Neural progenitor cell (in vitro differentiated cells): ENCODE results near the gene CCDC63. TPM values are rescaled to one million over a fixed set of nuclear protein-coding genes. Genes with fewer than 3 reads are reported as not detected.

Experiments
- DNase-seq: peaks from one replicate; pipeline ENCODE4 v3.0.0-alpha.2; 2016; ENCODE audit warnings: low spot score
- H2AFZ ChIP-seq: fragments of 200-600 bp; sonication (generic); replicated peaks from 2 replicates; pipeline ENCODE4 v1.6.1; 2016; ENCODE audit warnings: antibody characterized with exemption
- H3F3A ChIP-seq: fragments of 200-600 bp; sonication (generic); 2 replicates; pipeline ENCODE4 v1.6.1; 2016; ENCODE audit warnings: antibody characterized with exemption, low read depth
- H3K27ac ChIP-seq: fragments of 200-600 bp; sonication (generic); 2 replicates; pipeline ENCODE4 v1.5.1; 2016; ENCODE audit warnings: mild to moderate bottlenecking
- H3K27me3 ChIP-seq: fragments of 200-600 bp; sonication (generic); 2 replicates; pipeline ENCODE4 v1.6.1; 2016; ENCODE audit warnings: mild to moderate bottlenecking, moderate library complexity
- H3K36me3 ChIP-seq: fragments of 200-600 bp; sonication (generic); 2 replicates; pipeline ENCODE4 v1.5.1; 2016
- H3K4me1 ChIP-seq: fragments of 200-600 bp; sonication (generic); 2 replicates; pipeline ENCODE4 v1.6.1; 2016; ENCODE audit warnings: mixed run types
- H3K4me2 ChIP-seq: fragments of 200-600 bp; sonication (generic); 2 replicates; pipeline ENCODE4 v1.6.1; 2016
- H3K4me3 ChIP-seq: fragments of 200-600 bp; sonication (generic); 2 replicates; pipeline ENCODE4 v1.5.1; 2016
- H3K79me2 ChIP-seq: fragments of 200-600 bp; sonication (generic); 2 replicates; pipeline ENCODE4 v1.6.1; 2016; ENCODE audit warnings: low read depth
- H3K9ac ChIP-seq: fragments of 200-600 bp; sonication (generic); 2 replicates; pipeline ENCODE4 v1.6.1; 2016
- H3K9me3 ChIP-seq: fragments of 200-600 bp; sonication (generic); 2 replicates; pipeline ENCODE4 v1.5.1; 2016; ENCODE audit warnings: low read depth
- H4K20me1 ChIP-seq: fragments of 200-600 bp; sonication (generic); 2 replicates; pipeline ENCODE4 v1.6.1; 2016; ENCODE audit warnings: low read depth
- H3K27ac Mint-ChIP-seq: 3 replicates; pipeline ENCODE4 v1.8.0; 2021; ENCODE audit warnings: mixed read lengths
- H3K27me3 Mint-ChIP-seq: 2 replicates; pipeline ENCODE4 v1.8.0; 2022; ENCODE audit warnings: low read depth, mild to moderate bottlenecking, inconsistent platforms, moderate library complexity, mixed read lengths; ENCODE audit not compliant: insufficient read depth
- H3K36me3 Mint-ChIP-seq: 3 replicates; pipeline ENCODE4 v1.8.0; 2021; ENCODE audit warnings: mixed read lengths
- H3K4me1 Mint-ChIP-seq: 3 replicates; pipeline ENCODE4 v1.8.0; 2021; ENCODE audit warnings: mixed read lengths
- H3K4me3 Mint-ChIP-seq: 3 replicates; pipeline ENCODE4 v1.8.0; 2021; ENCODE audit warnings: mild to moderate bottlenecking, moderate library complexity, mixed read lengths
- H3K9me3 Mint-ChIP-seq: 3 replicates; pipeline ENCODE4 v1.8.0; 2020; ENCODE audit warnings: mixed read lengths
- EZH2 ChIP-seq: fragments of 200-600 bp; sonication (generic); IDR thresholded peaks from 2 replicates; pipeline ENCODE4 v1.6.1; 2017; ENCODE audit warnings: antibody characterized with exemption, mild to moderate bottlenecking, moderate library complexity
- EZH2phosphoT487 ChIP-seq: fragments of 200-600 bp; sonication (generic); IDR thresholded peaks from 2 replicates; pipeline ENCODE4 v1.6.1; 2017; ENCODE audit warnings: antibody characterized with exemption
- total RNA-seq: library from RNA; depleted of rRNA; stranded (reverse); fragments of >200 nt; gene quantifications from 2 replicates; pipeline ENCODE4 v1.2.3, GENCODE V29; 2015; ENCODE audit warnings: low replicate concordance
- TF ChIP-seq, protein P1 (sequence below): fragments of 200-600 bp; sonication (generic); IDR thresholded peaks from 2 replicates; pipeline ENCODE4 v1.5.1; 2017; ENCODE audit warnings: antibody characterized with exemption, mild to moderate bottlenecking

Gene CCDC63
- total RNA-seq, 1 donor from 2014 or later, result 0.24 TPM

GRCh38 chr12:110824342-110824741 is 22.4 kb upstream of the CCDC63 start:
- Histone ChIP-seq H3K4me3 (no peak overlapping the region), H3K9ac (no peak overlapping the region), H3F3A (no peaks in the 10 kb centered on the region), H3K27ac (no peak overlapping the region), H3K9me3 (no peaks in the 10 kb centered on the region), H3K4me1 (no peaks in the 10 kb centered on the region), H3K27me3 (no peaks in the 10 kb centered on the region), H4K20me1 (no peaks in the 10 kb centered on the region), H2AFZ (no peak overlapping the region), H3K4me2 (no peak overlapping the region), H3K36me3 (no peaks in the 10 kb centered on the region), H3K79me2 (no peaks in the 10 kb centered on the region)
- no peaks in the 10 kb centered on the region for H3K36me3 Mint-ChIP-seq
- no peaks in the 10 kb centered on the region for H3K9me3 Mint-ChIP-seq
- TF ChIP-seq EZH2phosphoT487 (no peak), EZH2 (no peak)
- TF ChIP-seq, protein P1, sequence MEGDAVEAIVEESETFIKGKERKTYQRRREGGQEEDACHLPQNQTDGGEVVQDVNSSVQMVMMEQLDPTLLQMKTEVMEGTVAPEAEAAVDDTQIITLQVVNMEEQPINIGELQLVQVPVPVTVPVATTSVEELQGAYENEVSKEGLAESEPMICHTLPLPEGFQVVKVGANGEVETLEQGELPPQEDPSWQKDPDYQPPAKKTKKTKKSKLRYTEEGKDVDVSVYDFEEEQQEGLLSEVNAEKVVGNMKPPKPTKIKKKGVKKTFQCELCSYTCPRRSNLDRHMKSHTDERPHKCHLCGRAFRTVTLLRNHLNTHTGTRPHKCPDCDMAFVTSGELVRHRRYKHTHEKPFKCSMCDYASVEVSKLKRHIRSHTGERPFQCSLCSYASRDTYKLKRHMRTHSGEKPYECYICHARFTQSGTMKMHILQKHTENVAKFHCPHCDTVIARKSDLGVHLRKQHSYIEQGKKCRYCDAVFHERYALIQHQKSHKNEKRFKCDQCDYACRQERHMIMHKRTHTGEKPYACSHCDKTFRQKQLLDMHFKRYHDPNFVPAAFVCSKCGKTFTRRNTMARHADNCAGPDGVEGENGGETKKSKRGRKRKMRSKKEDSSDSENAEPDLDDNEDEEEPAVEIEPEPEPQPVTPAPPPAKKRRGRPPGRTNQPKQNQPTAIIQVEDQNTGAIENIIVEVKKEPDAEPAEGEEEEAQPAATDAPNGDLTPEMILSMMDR, result no peak
- DNase-seq, result no peak
- H3K27me3 Mint-ChIP-seq, result peaks cover 16% of the 10 kb centered on the region
- H3K4me3 Mint-ChIP-seq, result no peak overlapping the region
- H3K27ac Mint-ChIP-seq, result no peak overlapping the region
- peaks cover 15% of the 10 kb centered on the region for H3K4me1 Mint-ChIP-seq

GRCh38 chr12:110825530-110825929 is 21.3 kb upstream of the CCDC63 start:
- Mint-ChIP-seq H3K27ac (no peak overlapping the region), H3K27me3 (peaks cover 16% of the 10 kb centered on the region), H3K4me3 (no peak overlapping the region), H3K36me3 (no peaks in the 10 kb centered on the region), H3K9me3 (no peaks in the 10 kb centered on the region), H3K4me1 (peaks cover 17% of the 10 kb centered on the region)
- H3K27ac ChIP-seq, result no peak overlapping the region
- no peak overlapping the region for H3K4me3 ChIP-seq
- no peak overlapping the region for H3K4me2 ChIP-seq
- peak overlapping the region; percentile 15 for H2AFZ ChIP-seq
- no peaks in the 10 kb centered on the region for H3K4me1 ChIP-seq
- no peaks in the 10 kb centered on the region for H4K20me1 ChIP-seq
- no peaks in the 10 kb centered on the region for H3K27me3 ChIP-seq
- no peak for TF ChIP-seq EZH2
- TF ChIP-seq EZH2phosphoT487, result no peak
- TF ChIP-seq, protein P1, result no peak
- no peak overlapping the region for H3K9ac ChIP-seq
- H3K9me3 ChIP-seq, result no peaks in the 10 kb centered on the region
- H3K79me2 ChIP-seq, result no peaks in the 10 kb centered on the region
- no peaks in the 10 kb centered on the region for H3F3A ChIP-seq
- no peak for DNase-seq
- H3K36me3 ChIP-seq, result no peaks in the 10 kb centered on the region

DNA sequence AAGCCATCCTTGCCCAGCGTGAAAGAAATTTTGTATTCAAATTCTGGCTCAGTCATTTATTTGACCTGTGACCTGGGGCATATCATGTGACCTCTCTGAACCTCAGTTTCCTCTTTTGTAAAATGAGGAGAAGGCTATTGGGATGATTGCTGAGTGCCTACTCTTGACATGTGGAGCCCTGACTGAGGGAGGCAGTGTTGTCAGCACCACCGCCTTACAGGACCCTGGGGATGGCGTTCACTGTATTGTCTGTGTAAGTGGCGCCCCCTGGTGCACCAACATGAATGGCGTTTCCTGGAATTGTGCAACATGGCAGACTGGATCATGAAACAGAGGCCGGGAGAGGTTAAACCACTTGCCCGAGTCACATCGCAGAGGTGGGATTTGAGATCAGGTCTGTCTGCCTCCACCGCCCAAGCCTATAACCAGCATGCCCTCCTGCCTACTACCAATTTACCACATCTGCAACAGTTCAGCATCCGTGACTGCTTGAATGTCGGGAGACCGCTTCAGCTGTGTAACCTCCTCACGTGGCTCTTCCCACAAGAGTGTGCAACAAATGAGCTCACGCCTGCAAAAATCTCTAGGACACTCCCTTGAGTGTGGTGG is 20.1 kb upstream of the CCDC63 start:
- no peaks in the 10 kb centered on the region for H3K36me3 Mint-ChIP-seq
- Histone ChIP-seq H3K4me2 (no peak overlapping the region), H3K36me3 (no peaks in the 10 kb centered on the region), H3K9me3 (no peaks in the 10 kb centered on the region), H2AFZ (peak overlapping the region; percentile 85), H3K4me3 (no peak overlapping the region), H3K79me2 (no peaks in the 10 kb centered on the region), H4K20me1 (no peaks in the 10 kb centered on the region), H3K9ac (no peak overlapping the region), H3K27ac (no peak overlapping the region), H3K27me3 (no peaks in the 10 kb centered on the region), H3F3A (no peaks in the 10 kb centered on the region), H3K4me1 (no peaks in the 10 kb centered on the region)
- DNase-seq, result peak; percentile 92
- peaks cover 17% of the 10 kb centered on the region for H3K4me1 Mint-ChIP-seq
- TF ChIP-seq EZH2phosphoT487, result no peak
- TF ChIP-seq, protein P1, result peak; percentile 98
- H3K27ac Mint-ChIP-seq, result peak overlapping the region; percentile 38
- H3K4me3 Mint-ChIP-seq, result peak overlapping the region; percentile 70
- no peaks in the 10 kb centered on the region for H3K9me3 Mint-ChIP-seq
- peaks cover 12% of the 10 kb centered on the region for H3K27me3 Mint-ChIP-seq
